H1 (cell line): ENCODE results near the gene E2F8. TPM values are rescaled to one million over a fixed set of nuclear protein-coding genes. Genes with fewer than 3 reads are reported as not detected.

Experiments
- CTCF ChIA-PET: fragments of 300-600 bp; sonication (Branson Sonifier 250); formaldehyde crosslinking; loops from one replicate; lab custom pipeline; 2021; ENCODE audit not compliant: partially characterized antibody; lab: Charles Lee
- POLR2A ChIA-PET: fragments of 300-600 bp; sonication (Branson Sonifier 250); formaldehyde crosslinking; loops from one replicate; lab custom pipeline; 2021; ENCODE audit warnings: inconsistent platforms; ENCODE audit not compliant: partially characterized antibody; lab: Charles Lee
- DNase-seq, 2 experiments: peaks; one replicate each; pipeline versions ENCODE4 v3.0.0 to v3.0.0-alpha.2; 2010 to 2022; ENCODE audit warnings: low spot score in 2 of 2, low read depth in 1 of 2, mixed read lengths in 1 of 2
- FAIRE-seq: peaks from 2 replicates; lab custom pipeline; 2011; peaks lifted over from hg19 to GRCh38; lab: Jason Lieb, UNC
- H2AFZ ChIP-seq: 2 replicates; pipeline ENCODE4 v1.8.1; 2012; ENCODE audit warnings: low read length, inconsistent platforms
- H2AK5ac ChIP-seq: 2 replicates; pipeline ENCODE4 v1.6.1; 2013; ENCODE audit warnings: low read depth, low read length
- H2BK120ac ChIP-seq: replicated peaks from 2 replicates; pipeline ENCODE3; 2013; ENCODE audit warnings: low read depth, low read length, inconsistent platforms
- H2BK12ac ChIP-seq: 2 replicates; pipeline ENCODE4 v1.6.1; 2013; ENCODE audit warnings: low read depth, low read length
- H2BK15ac ChIP-seq: 2 replicates; pipeline ENCODE4 v1.6.1; 2013; ENCODE audit warnings: low read length
- H2BK20ac ChIP-seq: 2 replicates; pipeline ENCODE4 v1.6.1; 2013; ENCODE audit warnings: low read length
- H2BK5ac ChIP-seq: 2 replicates; pipeline ENCODE4 v1.6.1; 2013; ENCODE audit warnings: low read depth, low read length
- H3K14ac ChIP-seq: 2 replicates; pipeline ENCODE4 v1.6.1; 2013; ENCODE audit warnings: inconsistent platforms; ENCODE audit not compliant: insufficient read length
- H3K18ac ChIP-seq: 2 replicates; pipeline ENCODE4 v1.6.1; 2013; ENCODE audit warnings: low read length; ENCODE audit errors: extremely low read depth
- H3K23ac ChIP-seq: 2 replicates; pipeline ENCODE4 v1.6.1; 2013; ENCODE audit warnings: inconsistent platforms; ENCODE audit not compliant: insufficient read length
- H3K23me2 ChIP-seq: 2 replicates; pipeline ENCODE4 v1.6.1; 2013; ENCODE audit warnings: low read depth, low read length
- H3K27ac ChIP-seq: 2 replicates; pipeline ENCODE4 v1.6.1; 2011; ENCODE audit warnings: low read depth, low read length, inconsistent platforms
- H3K27me3 ChIP-seq, 4 experiments: replicated peaks in 1 of 4; 1 replicate in 1 of 4; 2 replicates in 3 of 4; pipeline versions ENCODE4 v1.6.1 to v1.8.1; 2011 to 2013; ENCODE audit warnings: low read length in 3 of 4, mild to moderate bottlenecking in 3 of 4, inconsistent platforms in 2 of 4, mixed read lengths in 2 of 4, moderate library complexity in 1 of 4; ENCODE audit not compliant: control insufficient read depth in 3 of 4, insufficient read depth in 3 of 4; ENCODE audit errors: extremely low read depth in 1 of 4
- H3K36me3 ChIP-seq, 4 experiments: 2 replicates each; pipeline versions ENCODE4 v1.6.1 to v1.8.1; 2011 to 2013; ENCODE audit warnings: mild to moderate bottlenecking in 4 of 4, low read length in 3 of 4, moderate library complexity in 2 of 4, control low read depth in 1 of 4, inconsistent platforms in 1 of 4; ENCODE audit not compliant: insufficient read depth in 4 of 4, control insufficient read depth in 2 of 4
- H3K4ac ChIP-seq: replicated peaks from 2 replicates; pipeline ENCODE3; 2013; ENCODE audit warnings: low read length, low read depth, mixed read lengths, inconsistent platforms; ENCODE audit not compliant: insufficient read length
- H3K4me1 ChIP-seq, 4 experiments: replicated peaks in 1 of 4; 1 replicate in 1 of 4; 2 replicates in 3 of 4; pipeline versions ENCODE4 v1.6.1 to v1.8.1; 2011 to 2013; ENCODE audit warnings: low read length in 3 of 4, inconsistent platforms in 2 of 4, mixed read lengths in 1 of 4; ENCODE audit not compliant: insufficient read depth in 4 of 4, control insufficient read depth in 3 of 4
- H3K4me2 ChIP-seq, 2 experiments: 2 replicates each; pipeline versions ENCODE4 v1.6.1 to v1.8.1; 2011 to 2013; ENCODE audit warnings: low read depth in 2 of 2, low read length in 2 of 2, control low read depth in 1 of 2, inconsistent platforms in 1 of 2, mild to moderate bottlenecking in 1 of 2; ENCODE audit not compliant: insufficient read depth in 1 of 2
- H3K4me3 ChIP-seq, 4 experiments: fragments of 200-600, 300-600 bp in 1 of 4; sonication (generic), shearing (Covaris generic), sonication (Bioruptor Twin) in 1 of 4; 2 replicates each; pipeline versions ENCODE4 v1.5.1 to v1.8.1; 2011 to 2016; ENCODE audit warnings: low read length in 4 of 4, low read depth in 3 of 4, control low read depth in 2 of 4, inconsistent platforms in 2 of 4, mild to moderate bottlenecking in 2 of 4, mixed read lengths in 1 of 4, moderate library complexity in 1 of 4; ENCODE audit not compliant: insufficient read depth in 2 of 4; ENCODE audit errors: extremely low read depth in 1 of 4
- H3K56ac ChIP-seq: replicated peaks from 2 replicates; pipeline ENCODE3; 2013; ENCODE audit warnings: low read depth, mild to moderate bottlenecking, mixed read lengths, low read length, inconsistent platforms; ENCODE audit not compliant: insufficient read length
- H3K79me1 ChIP-seq: 2 replicates; pipeline ENCODE4 v1.6.1; 2013; ENCODE audit warnings: low read depth, low read length, control low read depth
- H3K79me2 ChIP-seq, 2 experiments: 2 replicates each; pipeline versions ENCODE4 v1.6.1 to v1.8.1; 2012 to 2013; ENCODE audit warnings: low read length in 2 of 2, mild to moderate bottlenecking in 2 of 2, inconsistent platforms in 1 of 2; ENCODE audit not compliant: insufficient read depth in 2 of 2, control insufficient read depth in 1 of 2
- H3K9ac ChIP-seq, 4 experiments: replicated peaks in 1 of 4; 1 replicate in 1 of 4; 2 replicates in 3 of 4; pipeline versions ENCODE4 v1.6.1 to v1.8.1; 2011 to 2013; ENCODE audit warnings: low read depth in 3 of 4, low read length in 3 of 4, control low read depth in 2 of 4, mild to moderate bottlenecking in 2 of 4, moderate library complexity in 2 of 4, inconsistent platforms in 1 of 4; ENCODE audit errors: extremely low read depth in 1 of 4
- H3K9me3 ChIP-seq, 2 experiments: 2 replicates each; pipeline versions ENCODE4 v1.6.1 to v1.8.1; 2012 to 2013; ENCODE audit warnings: mild to moderate bottlenecking in 2 of 2, moderate library complexity in 2 of 2, control low read depth in 1 of 2, inconsistent platforms in 1 of 2, low read depth in 1 of 2, low read length in 1 of 2, mixed read lengths in 1 of 2; ENCODE audit not compliant: insufficient read depth in 2 of 2
- H4K20me1 ChIP-seq, 2 experiments: replicated peaks in 1 of 2; 2 replicates each; pipeline versions ENCODE3 to v1.8.1; 2011 to 2013; ENCODE audit warnings: inconsistent platforms in 2 of 2, low read length in 2 of 2, mild to moderate bottlenecking in 1 of 2; ENCODE audit not compliant: insufficient read depth in 2 of 2, control insufficient read depth in 1 of 2
- H4K5ac ChIP-seq: 2 replicates; pipeline ENCODE4 v1.6.1; 2013; ENCODE audit warnings: low read length, low read depth, mixed read lengths, inconsistent platforms; ENCODE audit not compliant: insufficient read length
- H4K8ac ChIP-seq: 2 replicates; pipeline ENCODE4 v1.8.0; 2013; ENCODE audit warnings: mild to moderate bottlenecking, moderate library complexity, low read length, inconsistent platforms; ENCODE audit not compliant: insufficient read depth; ENCODE audit errors: extremely low read depth
- H4K91ac ChIP-seq: replicated peaks from 2 replicates; pipeline ENCODE3; 2013; ENCODE audit warnings: low read length, mixed read lengths, inconsistent platforms; ENCODE audit not compliant: insufficient read length
- WGBS, 2 experiments: shearing (Covaris generic) in 1 of 2; methylation state at CpG; one replicate each; pipeline versions ENCODE4 v1.1.6 to v1.1.7; 2013 to 2015; ENCODE audit warnings: low lambda C conversion rate in 2 of 2, mixed read lengths in 2 of 2, inconsistent platforms in 1 of 2, low coverage in 1 of 2, missing lambda C conversion rate in 1 of 2; ENCODE audit not compliant: insufficient replicate concordance in 2 of 2, insufficient coverage in 1 of 2, insufficient read length in 1 of 2; ENCODE audit errors: extremely low coverage in 1 of 2, missing lambda C conversion rate in 1 of 2; 5-methylcytosine and 5-hydroxymethylcytosine counted together
- polyA plus RNA-seq, 7 experiments: library from polyadenylated mRNA; depleted of rRNA in 3 of 7; stranded (reverse) in 5 of 7; unstranded in 2 of 7; fragments of >200 nt in 5 of 7; fragments of 200-250 nt in 2 of 7; gene quantifications; 1 replicate in 5 of 7; 2 replicates in 1 of 7; 4 replicates in 1 of 7; pipeline versions ENCODE4 v1.2.1 to v1.2.3, GENCODE V29; 2011 to 2013; ENCODE audit warnings: missing spikeins in 2 of 7, mixed read lengths in 2 of 7
- total RNA-seq: library from RNA; stranded (reverse); fragmentation: NEBNext Ultra II Directional; extraction: Animal tissue kit (Norgen Biotek cat#: 25700); gene quantifications from 2 replicates; pipeline ENCODE4 v1.2.1, GENCODE V29; 2021

E2F8 gene
- total and polyA plus RNA-seq, 2 of the 8 experiments (the other 6 are each of a cell fraction or from before 2014, with no cell fraction given), result 5.4 to 11.4 TPM

DNA sequence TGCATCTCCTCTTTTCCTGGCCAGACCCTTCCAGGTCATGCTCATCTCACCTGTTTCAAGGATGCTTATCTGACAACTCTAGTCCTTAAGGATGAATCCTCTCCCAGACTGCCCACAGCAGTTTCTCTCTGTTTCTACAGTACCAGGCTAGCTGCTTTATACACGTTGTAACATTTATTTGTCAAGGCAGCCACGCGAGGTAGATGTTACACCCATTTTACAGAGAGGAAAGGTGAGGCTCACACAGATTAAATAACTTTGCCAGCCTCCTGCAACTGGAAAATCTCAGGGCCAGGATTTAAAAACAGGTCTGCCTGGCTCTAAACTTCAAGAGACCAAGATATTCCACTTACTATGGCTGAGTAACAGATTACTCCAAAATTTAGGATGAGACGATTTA is 45.7 kb upstream of the E2F8 start:
- Histone ChIP-seq H3K14ac (no peak overlapping the region), H3K18ac (no peak overlapping the region), H4K20me1 (no peaks in the 10 kb centered on the region), H3K9me3 (no peaks in the 10 kb centered on the region), H2AFZ (no peak overlapping the region), H3K36me3 (no peaks in the 10 kb centered on the region), H3K27me3 (no peaks in the 10 kb centered on the region), H2BK12ac (no peak overlapping the region), H2AK5ac (no peak overlapping the region), H3K56ac (no peak overlapping the region), H3K23me2 (no peaks in the 10 kb centered on the region), H2BK15ac (no peak overlapping the region), H2BK120ac (no peak overlapping the region), H2BK20ac (no peak overlapping the region), H3K79me1 (no peaks in the 10 kb centered on the region), H3K4me1 (no peaks in the 10 kb centered on the region), H3K79me2 (no peaks in the 10 kb centered on the region), H4K8ac (no peak overlapping the region), H3K4ac (no peak overlapping the region), H3K4me2 (no peak overlapping the region), H4K91ac (no peak overlapping the region), H2BK5ac (no peak overlapping the region), H3K4me3 (no peak overlapping the region), H3K23ac (no peak overlapping the region), H4K5ac (no peak overlapping the region), H3K27ac (no peak overlapping the region), H3K9ac (no peak overlapping the region)
- ChIA-PET CTCF (interaction anchor here (0.9 to 1.8 kb wide), 6 partner anchors 8 to 266 kb away, joined by 3 to 5 read pairs (median 4); no protein-coding TSS in a partner anchor), POLR2A (no interaction called here)
- FAIRE-seq (no peak), DNase-seq (no peak)
- WGBS, 2 experiments, result 80% methylated on average over 4 of the region's 4 CpGs; no CpG with 5 or more reads in 1 of the 2 experiments
